NCI-H2196 (cell line): ENCODE results near the gene CST9.
"Not testable (repeated sequence)": the region's sequence is repeated elsewhere in the genome, so short reads cannot be mapped to it uniquely, and the experiment has no call there.

ENCODE experiments used
- DNase-seq: peaks from one replicate; lab custom pipeline; 2025; ENCODE audit not compliant: unreplicated experiment; lab: John Stamatoyannopoulos, UW

Gene CST9

DNA sequence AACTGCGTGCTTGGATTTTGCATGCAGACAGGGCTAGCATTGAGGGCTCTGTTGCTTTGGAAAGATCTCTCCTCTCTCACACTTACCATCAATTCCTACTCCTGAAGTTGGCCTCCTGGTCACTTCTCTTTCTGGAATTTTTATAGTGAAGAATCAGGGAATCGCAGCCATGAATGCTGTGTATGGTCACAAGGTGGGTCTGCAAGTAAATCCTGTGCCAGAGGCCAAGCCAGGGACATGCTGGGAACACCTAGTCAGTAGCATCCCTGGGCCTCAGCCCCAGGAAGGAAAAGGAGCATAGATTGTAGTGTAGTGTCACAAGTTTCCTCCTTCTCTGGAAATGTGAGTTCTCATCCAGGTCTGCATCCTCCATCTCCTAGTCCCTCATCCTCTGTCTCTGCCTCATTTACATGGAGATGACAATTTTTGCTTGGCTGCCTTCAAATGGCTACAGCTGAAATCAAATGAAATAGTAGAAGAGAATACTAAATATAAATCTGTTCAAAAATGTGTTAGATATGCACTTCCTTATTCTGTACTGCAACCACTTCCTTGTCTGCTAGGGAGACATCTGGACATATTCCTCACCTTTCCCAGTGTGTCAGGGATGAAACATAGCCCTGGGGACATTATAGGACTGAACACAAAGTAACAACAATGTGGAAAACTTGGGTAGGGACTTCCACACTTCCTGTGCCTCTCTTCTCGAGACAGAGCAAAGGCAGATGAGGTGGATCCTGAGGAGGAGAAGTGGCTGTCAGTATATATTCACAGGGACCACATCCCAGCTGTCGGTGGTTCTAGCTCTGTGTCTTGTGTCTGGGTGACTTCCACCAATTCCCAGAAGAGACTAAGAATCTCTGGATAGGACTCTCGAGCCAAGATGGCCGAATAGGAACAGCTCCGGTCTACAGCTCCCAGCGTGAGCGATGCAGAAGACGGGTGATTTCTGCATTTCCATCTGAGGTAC lies 17.0 kb downstream of the CST9 start:
- DNase-seq, result no peak

DNA sequence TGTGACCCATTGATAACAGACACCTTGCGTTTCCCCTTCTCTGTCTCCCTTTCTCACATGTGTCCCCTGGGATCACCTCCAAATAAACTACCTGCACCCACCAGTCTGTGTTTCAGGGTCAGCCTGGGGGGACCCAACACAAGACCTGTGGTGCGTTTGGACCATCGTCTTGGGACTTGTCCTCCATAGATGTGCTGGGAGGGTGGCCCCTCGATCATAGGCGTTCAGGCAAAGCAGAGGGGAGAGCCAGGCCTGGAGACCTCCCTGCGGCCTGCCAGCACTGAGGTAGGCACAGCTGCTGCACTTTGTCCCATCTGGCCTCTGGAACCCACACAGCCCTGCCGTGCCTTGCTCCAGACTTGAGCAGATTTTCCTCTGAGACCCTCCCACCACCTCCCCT lies 18.1 kb downstream of the CST9 start:
- DNase-seq, result no peak

DNA sequence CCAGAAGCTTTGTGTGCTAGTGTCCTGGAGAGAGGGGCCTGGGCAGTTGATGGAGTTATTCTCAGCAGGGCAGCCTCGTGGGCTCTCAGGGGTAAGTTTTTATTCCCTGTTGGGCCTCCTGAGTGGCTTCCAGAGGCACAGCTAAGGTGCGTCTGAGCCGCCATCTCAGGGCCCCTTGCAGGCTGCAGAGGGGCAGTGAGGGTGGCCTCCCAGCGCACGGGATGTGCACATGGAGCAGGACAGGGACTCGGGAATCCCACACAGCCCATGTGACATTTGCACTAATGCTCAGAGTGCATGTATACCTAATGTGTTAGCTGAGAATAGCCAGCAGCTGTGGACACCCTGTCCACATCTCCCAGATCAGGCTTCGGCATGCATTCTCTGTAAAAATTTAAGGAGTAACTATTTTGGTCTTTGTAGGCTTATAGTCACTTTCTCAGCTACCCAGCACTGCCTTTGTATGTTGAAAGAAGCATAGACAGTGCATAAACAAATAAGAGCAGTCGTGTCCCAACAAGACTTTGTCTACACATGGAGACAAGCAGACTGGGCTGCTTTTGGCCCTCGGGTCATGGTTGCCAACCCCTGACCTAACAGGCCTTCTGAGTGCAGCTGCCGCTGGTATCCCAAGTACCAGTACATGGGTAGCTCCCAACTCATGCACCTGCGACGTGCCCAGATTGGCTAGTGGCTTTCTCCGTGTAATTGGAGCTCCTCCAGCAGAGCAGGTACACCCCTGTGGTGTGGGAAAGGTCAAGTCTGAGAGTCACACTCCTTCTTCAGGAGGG lies 18.8 kb downstream of the CST9 start:
- DNase-seq, result no peak

DNA sequence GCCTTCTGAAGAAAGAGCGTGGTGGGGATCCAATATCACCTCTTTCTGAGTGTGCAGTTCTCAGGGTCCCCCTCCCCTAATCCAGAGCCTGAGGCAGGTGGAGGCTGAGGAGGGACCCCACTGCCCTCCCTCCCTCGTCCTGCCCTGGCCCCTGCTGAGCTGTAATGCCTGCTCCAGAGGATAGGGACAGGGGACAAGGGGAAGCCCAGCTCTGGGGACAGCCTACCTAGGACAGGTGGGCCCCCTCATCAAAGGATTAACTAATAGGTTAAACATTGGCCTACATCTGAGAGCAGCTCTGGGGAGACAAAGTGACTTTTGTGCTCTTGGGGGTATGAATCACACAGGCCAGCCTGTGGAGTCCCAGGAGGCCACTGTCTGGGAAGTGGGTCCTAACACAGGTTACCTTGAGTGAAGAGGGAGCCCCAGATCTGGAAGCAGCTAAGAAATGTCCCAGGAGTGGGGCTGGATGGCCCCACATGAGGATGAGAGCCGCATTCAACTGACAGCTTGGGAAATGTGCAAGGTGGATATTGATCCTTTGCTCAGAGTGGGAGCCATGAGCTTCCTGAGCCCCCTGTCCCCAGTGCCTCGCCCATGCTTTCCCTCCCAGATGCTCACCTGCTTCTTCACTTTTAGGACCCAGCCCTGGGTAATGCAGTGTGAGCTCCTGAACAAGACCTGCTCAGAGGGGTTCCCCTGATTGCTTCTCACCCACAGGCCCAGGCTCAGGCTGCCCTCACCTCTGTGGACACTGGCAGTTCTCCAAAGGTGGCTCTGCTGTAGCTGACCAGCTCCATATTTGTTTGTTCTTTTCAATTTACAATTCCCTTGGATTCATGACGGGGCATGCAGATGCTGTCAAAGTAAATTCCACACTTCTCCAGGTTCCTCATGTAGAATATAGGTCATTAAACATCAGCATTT lies 19.6 kb downstream of the CST9 start:
- no peak for DNase-seq

DNA sequence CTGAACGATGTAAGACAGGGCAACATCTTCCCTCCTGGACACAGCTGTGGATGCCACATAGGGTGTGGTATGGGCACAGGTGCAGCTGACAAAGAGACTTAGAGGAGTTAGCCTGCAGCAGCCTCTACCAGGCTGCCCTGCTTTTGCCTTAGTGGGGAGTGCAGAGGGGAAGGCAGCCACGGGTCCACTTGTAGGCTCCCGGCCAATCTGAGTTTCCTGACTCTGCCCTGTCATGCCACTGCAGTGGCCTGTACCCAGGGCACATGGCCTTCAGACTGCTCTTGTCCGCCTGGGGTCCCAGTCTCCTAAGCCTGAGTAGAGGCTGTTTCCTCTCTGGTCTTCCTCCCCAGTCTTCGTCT lies 20.3 kb downstream of the CST9 start:
- DNase-seq, result no peak

- no peak for DNase-seq
Measured at GRCh38 chr20:23584434-23585199, 21.1 kb downstream of the CST9 start.

DNA sequence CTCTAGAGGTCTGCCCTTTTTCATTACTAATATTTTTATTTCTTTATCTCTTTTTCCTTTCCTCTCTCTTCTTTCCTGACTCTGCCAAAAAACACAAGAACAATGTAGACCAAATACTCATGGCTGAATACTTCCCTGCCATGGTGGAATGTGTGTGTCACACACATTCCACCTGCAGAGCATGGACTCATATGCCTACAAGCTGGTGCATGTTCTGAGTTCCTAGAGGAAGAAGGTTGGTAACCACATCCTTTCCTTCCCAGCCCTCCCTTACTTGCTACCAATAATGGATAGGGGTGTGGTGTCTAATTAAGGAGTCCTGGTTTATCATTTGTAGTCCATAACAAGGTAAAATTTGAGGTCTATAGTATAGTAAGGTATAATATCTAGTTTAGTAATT lies 22.2 kb downstream of the CST9 start:
- DNase-seq, result no peak

GRCh38 chr20:23582293-23582692 lies 23.4 kb downstream of the CST9 start:
- no peak for DNase-seq

GRCh38 chr20:23581833-23582232 lies 23.9 kb downstream of the CST9 start:
- DNase-seq, result not testable (repeated sequence)

GRCh38 chr20:23574977-23575376 lies 30.7 kb downstream of the CST9 start:
- DNase-seq, result no peak

DNA sequence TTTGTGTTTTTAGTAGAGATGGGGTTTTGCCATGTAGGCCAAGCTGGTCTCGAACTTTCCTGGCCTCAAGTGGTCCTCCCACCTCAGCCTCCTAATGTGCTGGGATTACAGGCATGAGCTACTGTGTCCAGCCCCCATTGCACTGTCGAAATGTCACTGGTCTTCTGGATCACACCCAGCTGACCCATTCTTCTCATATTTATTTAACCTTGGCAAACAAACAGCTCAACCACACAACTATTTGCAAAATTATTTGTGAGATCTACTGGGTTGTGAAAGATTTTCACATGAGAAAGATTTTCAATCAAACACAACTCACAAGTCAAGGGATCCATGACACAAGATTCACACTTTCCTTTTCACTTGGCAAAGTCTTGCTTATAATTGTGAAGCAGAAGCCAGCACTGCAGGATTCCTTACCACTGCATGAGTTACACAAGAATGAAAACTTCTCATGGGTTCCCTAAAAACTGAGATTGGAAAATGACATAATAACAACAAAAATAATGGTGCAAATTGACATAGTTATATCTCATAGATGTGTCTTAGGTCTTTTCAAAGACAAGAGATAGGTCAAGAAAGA lies 35.4 kb downstream of the CST9 start:
- DNase-seq, result no peak

DNA sequence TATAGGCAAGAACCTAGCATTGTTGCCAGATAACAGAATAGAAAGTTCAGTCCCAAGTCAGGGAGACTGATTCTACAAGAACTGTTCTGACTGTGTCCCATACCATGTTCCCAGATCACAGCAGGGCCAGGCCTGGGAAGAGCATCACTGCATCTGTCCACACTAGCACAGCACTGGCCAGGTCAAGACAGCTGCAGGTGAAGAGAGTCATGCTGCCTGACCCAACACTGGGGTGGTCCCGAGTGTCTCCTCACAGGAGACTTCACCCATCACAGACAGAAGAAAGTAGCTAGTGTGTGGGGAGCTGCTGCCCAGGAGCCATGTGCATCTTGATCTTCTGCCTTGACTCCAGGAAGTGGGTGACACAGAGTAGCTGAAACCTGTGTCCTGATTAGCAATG lies 36.1 kb downstream of the CST9 start:
- no peak for DNase-seq

GRCh38 chr20:23568971-23569330 lies 36.8 kb downstream of the CST9 start:
- no peak for DNase-seq

GRCh38 chr20:23568320-23568970 lies 37.3 kb downstream of the CST9 start, which contains the start of gene CST9L:
CST9L (minus strand) TSS chr20:23568484; CDS start chr20:23568450, 34 bp downstream.
- DNase-seq, result no peak

DNA sequence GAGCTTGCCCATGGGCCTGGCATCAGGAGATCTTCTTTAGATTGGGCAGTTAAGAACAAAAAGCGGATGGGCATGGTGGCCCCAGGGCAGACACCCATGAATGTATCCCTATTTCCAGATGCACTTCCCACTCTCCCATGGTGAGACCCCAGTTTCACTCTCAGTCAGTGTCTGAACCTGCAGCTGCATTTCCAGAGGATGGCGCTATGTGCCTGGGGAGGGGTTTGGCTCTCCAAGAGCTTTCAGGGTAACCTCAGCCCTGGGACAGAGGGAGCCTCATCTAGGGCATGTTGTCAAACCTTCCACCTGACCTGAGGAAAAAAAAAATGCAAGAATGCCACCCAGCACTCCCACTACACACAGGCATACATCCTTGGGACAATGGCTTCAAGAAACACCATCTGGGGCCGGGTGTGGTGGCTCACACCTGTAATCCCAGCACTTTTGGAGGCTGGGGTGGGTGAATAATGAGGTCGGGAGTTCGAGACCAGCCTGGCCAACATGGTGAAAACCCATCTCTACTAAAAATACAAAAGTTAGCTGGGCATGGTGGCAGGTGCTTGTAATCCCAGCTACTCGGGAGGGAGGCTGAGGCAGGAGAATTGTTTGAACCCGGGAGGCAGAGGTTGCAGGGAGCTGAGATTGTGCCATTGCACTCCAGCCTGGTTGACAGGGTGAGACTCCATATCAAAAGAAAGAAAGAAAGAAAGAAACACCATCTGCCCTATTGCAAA lies 39.4 kb downstream of the CST9 start:
- DNase-seq, result no peak

DNA sequence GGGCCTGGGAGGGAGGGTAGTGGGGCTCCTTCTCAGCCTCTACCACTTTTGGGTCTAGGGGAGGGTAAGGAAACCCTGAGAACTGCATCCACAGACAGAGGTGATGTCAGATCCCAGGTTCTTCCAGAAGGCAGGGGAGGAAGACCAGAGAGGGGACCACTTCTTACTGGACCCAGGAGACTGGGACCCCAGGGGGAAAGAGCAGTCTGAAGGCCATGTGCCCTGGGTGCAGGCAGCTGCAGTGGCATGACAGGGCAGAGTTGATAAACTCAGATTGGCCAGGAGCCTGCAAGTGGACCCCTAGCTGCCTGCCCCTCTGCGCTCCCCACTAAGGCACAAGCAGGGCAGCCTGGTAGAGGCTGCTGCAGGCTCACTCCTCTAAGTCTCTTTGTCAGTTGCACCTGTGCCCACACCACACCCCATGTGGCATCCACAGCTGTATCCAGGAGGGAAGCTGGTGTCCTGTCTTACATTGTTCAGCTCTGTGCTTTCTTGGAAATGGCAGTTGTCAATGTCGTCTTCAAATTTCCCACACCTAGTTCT lies 40.1 kb downstream of the CST9 start:
- DNase-seq, result no peak

- no peak for DNase-seq
Measured at GRCh38 chr20:23564927-23565326, 40.8 kb downstream of the CST9 start.

- no peak for DNase-seq
Measured at GRCh38 chr20:23562721-23563342, 42.9 kb downstream of the CST9 start.
